SK-N-SH (cell line): ENCODE results near the gene DHX35. TPM values are rescaled to one million over a fixed set of nuclear protein-coding genes. Genes with fewer than 3 reads are reported as not detected.

Source experiments
- CTCF ChIA-PET: fragments of 300-600, 350-600 bp; formaldehyde crosslinking; extraction: SDS; loops from one replicate; lab custom pipeline; 2021; lab: Yijun Ruan, JAX
- POLR2A ChIA-PET: fragments of 350-600 bp; sonication (Branson Sonifier 250); formaldehyde crosslinking; extraction: SDS; loops from one replicate; lab custom pipeline; 2020; ENCODE audit warnings: antibody characterized with exemption, inconsistent platforms; lab: Yijun Ruan, JAX
- DNase-seq: peaks from one replicate; pipeline ENCODE4 v3.0.0; 2012
- H2AFZ ChIP-seq: fragments of 200-600 bp; sonication (generic); 2 replicates; pipeline ENCODE4 v1.8.1; 2016; ENCODE audit warnings: antibody characterized with exemption, mild to moderate bottlenecking, low read depth
- H3F3A ChIP-seq: fragments of 200-600 bp; sonication (generic); replicated peaks from 2 replicates; pipeline ENCODE3; 2016; ENCODE audit warnings: antibody characterized with exemption, mild to moderate bottlenecking; ENCODE audit not compliant: insufficient read depth
- H3K27ac ChIP-seq, 2 experiments: fragments of 200-500 bp in 1 of 2; fragments of 200-600 bp in 1 of 2; sonication (Bioruptor generic) in 1 of 2; sonication (generic), shearing (Covaris generic) in 1 of 2; 2 replicates each; pipeline versions ENCODE4 v1.5.1 to v1.6.1; 2014 to 2016; ENCODE audit warnings: low read depth in 2 of 2, inconsistent platforms in 1 of 2, low read length in 1 of 2, mild to moderate bottlenecking in 1 of 2, mixed read lengths in 1 of 2
- H3K27me3 ChIP-seq: fragments of 200-600 bp; sonication (generic), shearing (Covaris generic); 2 replicates; pipeline ENCODE4 v1.6.1; 2016; ENCODE audit warnings: mixed run types; ENCODE audit not compliant: insufficient read depth
- H3K36me3 ChIP-seq, 2 experiments: fragments of 200-500 bp in 1 of 2; fragments of 200-600 bp in 1 of 2; sonication (Bioruptor generic) in 1 of 2; sonication (generic) in 1 of 2; replicated peaks in 1 of 2; 2 replicates each; pipeline versions ENCODE3 to v1.5.1; 2014 to 2016; ENCODE audit warnings: low read length in 1 of 2, mild to moderate bottlenecking in 1 of 2; ENCODE audit not compliant: insufficient read depth in 2 of 2, control insufficient read depth in 1 of 2
- H3K4me1 ChIP-seq, 2 experiments: fragments of 200-500 bp in 1 of 2; fragments of 200-600 bp in 1 of 2; sonication (Bioruptor generic) in 1 of 2; sonication (generic), shearing (Covaris generic) in 1 of 2; 2 replicates each; pipeline versions ENCODE4 v1.5.1 to v1.6.1; 2014 to 2016; ENCODE audit warnings: low read depth in 1 of 2, low read length in 1 of 2, mixed run types in 1 of 2; ENCODE audit not compliant: insufficient read depth in 2 of 2, control insufficient read depth in 1 of 2
- H3K4me2 ChIP-seq: fragments of 200-600 bp; sonication (generic), shearing (Covaris generic); 2 replicates; pipeline ENCODE4 v1.6.1; 2017; ENCODE audit warnings: mixed run types
- H3K4me3 ChIP-seq, 2 experiments: fragments of 200-500 bp in 1 of 2; fragments of 200-600 bp in 1 of 2; sonication (Bioruptor generic) in 1 of 2; sonication (generic), shearing (Covaris generic) in 1 of 2; 2 replicates each; pipeline versions ENCODE4 v1.5.1 to v1.8.1; 2014 to 2016; ENCODE audit warnings: low read depth in 2 of 2, inconsistent platforms in 1 of 2, low read length in 1 of 2, mild to moderate bottlenecking in 1 of 2, mixed read lengths in 1 of 2, moderate library complexity in 1 of 2
- H3K79me2 ChIP-seq: fragments of 200-600 bp; sonication (generic); 2 replicates; pipeline ENCODE4 v1.8.1; 2017; ENCODE audit warnings: mild to moderate bottlenecking; ENCODE audit not compliant: insufficient read depth
- H3K9ac ChIP-seq: fragments of 200-600 bp; sonication (generic); 2 replicates; pipeline ENCODE4 v1.6.1; 2017; ENCODE audit warnings: mixed run types
- H3K9me2 ChIP-seq: fragments of 200-600 bp; sonication (generic); 2 replicates; pipeline ENCODE4 v1.6.1; 2017; ENCODE audit warnings: mixed run types
- H3K9me3 ChIP-seq: fragments of 200-600 bp; sonication (generic); 2 replicates; pipeline ENCODE4 v1.6.1; 2017; ENCODE audit warnings: mixed run types, mild to moderate bottlenecking, moderate library complexity
- H4K20me1 ChIP-seq: fragments of 200-600 bp; sonication (generic); 2 replicates; pipeline ENCODE4 v1.6.1; 2017; ENCODE audit warnings: mild to moderate bottlenecking, mixed run types; ENCODE audit not compliant: insufficient read depth
- EZH2phosphoT487 ChIP-seq: fragments of 200-600 bp; sonication (generic); IDR thresholded peaks from 2 replicates; pipeline ENCODE4 v1.6.1; 2017; ENCODE audit warnings: low read depth, mixed run types, mild to moderate bottlenecking, antibody characterized with exemption, moderate library complexity, borderline replicate concordance
- FOXM1 ChIP-seq: IDR thresholded peaks from 2 replicates; pipeline ENCODE4 v1.4.0; 2012; ENCODE audit warnings: low read depth, mild to moderate bottlenecking
- GATA2 ChIP-seq: sonication (generic); formaldehyde crosslinking; IDR thresholded peaks from 2 replicates; pipeline ENCODE4 v1.5.0; 2020; ENCODE audit warnings: mild to moderate bottlenecking, missing genetic modification reagents
- JUND ChIP-seq: IDR thresholded peaks from 2 replicates; pipeline ENCODE4 v1.4.0; 2012
- NFIC ChIP-seq: IDR thresholded peaks from 2 replicates; pipeline ENCODE4 v1.4.0; 2012; ENCODE audit warnings: borderline replicate concordance
- RAD21 ChIP-seq: IDR thresholded peaks from 2 replicates; pipeline ENCODE4 v1.6.1; 2012; ENCODE audit warnings: mild to moderate bottlenecking, low read length
- RFX5 ChIP-seq: IDR thresholded peaks from 2 replicates; pipeline ENCODE4 v1.6.1; 2012; ENCODE audit warnings: mild to moderate bottlenecking, improper control_type of control experiment, low read length
- RXRA ChIP-seq: IDR thresholded peaks from 2 replicates; pipeline ENCODE4 v1.4.0; 2012; ENCODE audit warnings: low read depth, mild to moderate bottlenecking, borderline replicate concordance
- SIN3A ChIP-seq: IDR thresholded peaks from 2 replicates; pipeline ENCODE4 v1.6.1; 2012; ENCODE audit warnings: low read depth, mild to moderate bottlenecking, low read length, moderate library complexity, borderline replicate concordance
- SMC3 ChIP-seq: IDR thresholded peaks from 2 replicates; pipeline ENCODE4 v1.6.1; 2012; ENCODE audit warnings: low read depth, low read length, improper control_type of control experiment
- YY1 ChIP-seq: IDR thresholded peaks from 2 replicates; pipeline ENCODE4 v1.4.0; 2012; ENCODE audit warnings: low read depth, mild to moderate bottlenecking
- WGBS: methylation state at CpG from one replicate; pipeline ENCODE4 v1.1.6; 2017; ENCODE audit warnings: low lambda C conversion rate; 5-methylcytosine and 5-hydroxymethylcytosine counted together
- polyA plus RNA-seq, 3 experiments: library from polyadenylated mRNA; depleted of rRNA; stranded (reverse); fragments of >200 nt; gene quantifications; 2 replicates each; pipeline ENCODE4 v1.2.3, GENCODE V29; 2012
- TF ChIP-seq, protein P1 (sequence below): IDR thresholded peaks from 2 replicates; pipeline ENCODE4 v1.4.0; 2012; ENCODE audit warnings: low read depth, borderline replicate concordance
- TF ChIP-seq, protein P2 (sequence below): IDR thresholded peaks from 2 replicates; pipeline ENCODE4; 2012
- TF ChIP-seq, protein P3 (sequence below): IDR thresholded peaks from 2 replicates; pipeline ENCODE4 v1.4.0; 2012; ENCODE audit warnings: low read depth, borderline replicate concordance
- TF ChIP-seq, protein P4 (sequence below): IDR thresholded peaks from 2 replicates; pipeline ENCODE4 v1.6.1; 2012; ENCODE audit warnings: mild to moderate bottlenecking, low read depth, low read length, moderate library complexity
- TF ChIP-seq, protein P5 (sequence below): IDR thresholded peaks from 2 replicates; pipeline ENCODE4 v1.4.0; 2012; ENCODE audit warnings: low read depth
- TF ChIP-seq, protein P6 (sequence below): fragments of 150-350 bp; IDR thresholded peaks from 2 replicates; pipeline ENCODE4 v1.6.1; 2016; ENCODE audit warnings: mild to moderate bottlenecking, low read depth, low read length

Gene DHX35
- polyA plus RNA-seq, 1 of the 3 experiments (the other 2 are of a cell fraction), result 17.1 TPM

DNA sequence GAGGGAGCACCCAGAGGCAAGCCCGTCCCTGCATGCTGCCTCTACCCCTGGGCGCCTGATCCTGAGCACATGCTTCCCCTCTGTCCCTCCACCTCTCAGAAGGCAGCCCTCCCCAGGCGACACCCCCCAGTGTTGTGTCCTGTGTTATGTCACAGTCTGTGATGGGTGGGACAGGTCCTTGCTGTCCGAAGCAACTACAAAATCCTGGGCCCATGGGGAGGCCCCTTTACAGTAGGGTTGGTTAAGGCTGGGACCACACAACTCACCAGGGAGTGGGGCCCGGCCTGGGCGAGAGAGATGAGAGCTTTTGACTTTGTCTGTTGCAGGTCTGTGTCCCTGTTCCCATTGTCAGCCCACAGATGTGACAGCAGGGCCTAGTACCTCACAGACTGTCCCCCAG is 78.0 kb downstream of the DHX35 start:
- no peak for DNase-seq
- WGBS, result 86% methylated on average over 1 of the region's 6 CpGs
- Histone ChIP-seq H3K36me3 (peaks cover 16 to 47% of the 10 kb centered on the region in 2 experiments), H3K79me2 (no peaks in the 10 kb centered on the region), H3K4me1 (peaks cover 13 to 22% of the 10 kb centered on the region in 2 experiments; a peak in 2 of 4 replicates), H3K27ac (no peak overlapping the region; a peak in 1 of 4 replicates), H3K4me3 (no peak overlapping the region), H3K9me2 (no peaks in the 10 kb centered on the region), H3K9me3 (no peaks in the 10 kb centered on the region), H4K20me1 (peaks cover 10% of the 10 kb centered on the region; the same call in 1 of the 2 replicates), H3K4me2 (no peak overlapping the region), H2AFZ (no peak overlapping the region), H3K9ac (no peak overlapping the region), H3K27me3 (no peaks in the 10 kb centered on the region), H3F3A (peaks cover 14% of the 10 kb centered on the region)
- TF ChIP-seq RXRA, result no peak
- no peak for TF ChIP-seq SIN3A
- TF ChIP-seq RAD21, result no peak
- no peak for TF ChIP-seq FOXM1
- TF ChIP-seq RFX5, result no peak
- no peak for TF ChIP-seq YY1
- TF ChIP-seq, protein P1, sequence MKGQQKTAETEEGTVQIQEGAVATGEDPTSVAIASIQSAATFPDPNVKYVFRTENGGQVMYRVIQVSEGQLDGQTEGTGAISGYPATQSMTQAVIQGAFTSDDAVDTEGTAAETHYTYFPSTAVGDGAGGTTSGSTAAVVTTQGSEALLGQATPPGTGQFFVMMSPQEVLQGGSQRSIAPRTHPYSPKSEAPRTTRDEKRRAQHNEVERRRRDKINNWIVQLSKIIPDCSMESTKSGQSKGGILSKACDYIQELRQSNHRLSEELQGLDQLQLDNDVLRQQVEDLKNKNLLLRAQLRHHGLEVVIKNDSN, result no peak
- TF ChIP-seq, protein P2, sequence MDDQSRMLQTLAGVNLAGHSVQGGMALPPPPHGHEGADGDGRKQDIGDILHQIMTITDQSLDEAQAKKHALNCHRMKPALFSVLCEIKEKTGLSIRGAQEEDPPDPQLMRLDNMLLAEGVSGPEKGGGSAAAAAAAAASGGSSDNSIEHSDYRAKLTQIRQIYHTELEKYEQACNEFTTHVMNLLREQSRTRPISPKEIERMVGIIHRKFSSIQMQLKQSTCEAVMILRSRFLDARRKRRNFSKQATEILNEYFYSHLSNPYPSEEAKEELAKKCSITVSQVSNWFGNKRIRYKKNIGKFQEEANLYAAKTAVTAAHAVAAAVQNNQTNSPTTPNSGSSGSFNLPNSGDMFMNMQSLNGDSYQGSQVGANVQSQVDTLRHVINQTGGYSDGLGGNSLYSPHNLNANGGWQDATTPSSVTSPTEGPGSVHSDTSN, result no peak
- TF ChIP-seq, protein P3, sequence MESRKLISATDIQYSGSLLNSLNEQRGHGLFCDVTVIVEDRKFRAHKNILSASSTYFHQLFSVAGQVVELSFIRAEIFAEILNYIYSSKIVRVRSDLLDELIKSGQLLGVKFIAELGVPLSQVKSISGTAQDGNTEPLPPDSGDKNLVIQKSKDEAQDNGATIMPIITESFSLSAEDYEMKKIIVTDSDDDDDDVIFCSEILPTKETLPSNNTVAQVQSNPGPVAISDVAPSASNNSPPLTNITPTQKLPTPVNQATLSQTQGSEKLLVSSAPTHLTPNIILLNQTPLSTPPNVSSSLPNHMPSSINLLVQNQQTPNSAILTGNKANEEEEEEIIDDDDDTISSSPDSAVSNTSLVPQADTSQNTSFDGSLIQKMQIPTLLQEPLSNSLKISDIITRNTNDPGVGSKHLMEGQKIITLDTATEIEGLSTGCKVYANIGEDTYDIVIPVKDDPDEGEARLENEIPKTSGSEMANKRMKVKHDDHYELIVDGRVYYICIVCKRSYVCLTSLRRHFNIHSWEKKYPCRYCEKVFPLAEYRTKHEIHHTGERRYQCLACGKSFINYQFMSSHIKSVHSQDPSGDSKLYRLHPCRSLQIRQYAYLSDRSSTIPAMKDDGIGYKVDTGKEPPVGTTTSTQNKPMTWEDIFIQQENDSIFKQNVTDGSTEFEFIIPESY, result no peak
- TF ChIP-seq SMC3, result no peak
- TF ChIP-seq EZH2phosphoT487, result no peak
- TF ChIP-seq, protein P4, sequence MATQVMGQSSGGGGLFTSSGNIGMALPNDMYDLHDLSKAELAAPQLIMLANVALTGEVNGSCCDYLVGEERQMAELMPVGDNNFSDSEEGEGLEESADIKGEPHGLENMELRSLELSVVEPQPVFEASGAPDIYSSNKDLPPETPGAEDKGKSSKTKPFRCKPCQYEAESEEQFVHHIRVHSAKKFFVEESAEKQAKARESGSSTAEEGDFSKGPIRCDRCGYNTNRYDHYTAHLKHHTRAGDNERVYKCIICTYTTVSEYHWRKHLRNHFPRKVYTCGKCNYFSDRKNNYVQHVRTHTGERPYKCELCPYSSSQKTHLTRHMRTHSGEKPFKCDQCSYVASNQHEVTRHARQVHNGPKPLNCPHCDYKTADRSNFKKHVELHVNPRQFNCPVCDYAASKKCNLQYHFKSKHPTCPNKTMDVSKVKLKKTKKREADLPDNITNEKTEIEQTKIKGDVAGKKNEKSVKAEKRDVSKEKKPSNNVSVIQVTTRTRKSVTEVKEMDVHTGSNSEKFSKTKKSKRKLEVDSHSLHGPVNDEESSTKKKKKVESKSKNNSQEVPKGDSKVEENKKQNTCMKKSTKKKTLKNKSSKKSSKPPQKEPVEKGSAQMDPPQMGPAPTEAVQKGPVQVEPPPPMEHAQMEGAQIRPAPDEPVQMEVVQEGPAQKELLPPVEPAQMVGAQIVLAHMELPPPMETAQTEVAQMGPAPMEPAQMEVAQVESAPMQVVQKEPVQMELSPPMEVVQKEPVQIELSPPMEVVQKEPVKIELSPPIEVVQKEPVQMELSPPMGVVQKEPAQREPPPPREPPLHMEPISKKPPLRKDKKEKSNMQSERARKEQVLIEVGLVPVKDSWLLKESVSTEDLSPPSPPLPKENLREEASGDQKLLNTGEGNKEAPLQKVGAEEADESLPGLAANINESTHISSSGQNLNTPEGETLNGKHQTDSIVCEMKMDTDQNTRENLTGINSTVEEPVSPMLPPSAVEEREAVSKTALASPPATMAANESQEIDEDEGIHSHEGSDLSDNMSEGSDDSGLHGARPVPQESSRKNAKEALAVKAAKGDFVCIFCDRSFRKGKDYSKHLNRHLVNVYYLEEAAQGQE, result no peak
- no peak for TF ChIP-seq NFIC
- TF ChIP-seq, protein P5, sequence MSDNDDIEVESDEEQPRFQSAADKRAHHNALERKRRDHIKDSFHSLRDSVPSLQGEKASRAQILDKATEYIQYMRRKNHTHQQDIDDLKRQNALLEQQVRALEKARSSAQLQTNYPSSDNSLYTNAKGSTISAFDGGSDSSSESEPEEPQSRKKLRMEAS, result no peak
- TF ChIP-seq JUND, result no peak
- TF ChIP-seq, protein P6, sequence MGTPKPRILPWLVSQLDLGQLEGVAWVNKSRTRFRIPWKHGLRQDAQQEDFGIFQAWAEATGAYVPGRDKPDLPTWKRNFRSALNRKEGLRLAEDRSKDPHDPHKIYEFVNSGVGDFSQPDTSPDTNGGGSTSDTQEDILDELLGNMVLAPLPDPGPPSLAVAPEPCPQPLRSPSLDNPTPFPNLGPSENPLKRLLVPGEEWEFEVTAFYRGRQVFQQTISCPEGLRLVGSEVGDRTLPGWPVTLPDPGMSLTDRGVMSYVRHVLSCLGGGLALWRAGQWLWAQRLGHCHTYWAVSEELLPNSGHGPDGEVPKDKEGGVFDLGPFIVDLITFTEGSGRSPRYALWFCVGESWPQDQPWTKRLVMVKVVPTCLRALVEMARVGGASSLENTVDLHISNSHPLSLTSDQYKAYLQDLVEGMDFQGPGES, result no peak
- no peak for TF ChIP-seq GATA2 (CRISPR knock-in tag)
- POLR2A ChIA-PET, result no interaction called here
- CTCF ChIA-PET, result interaction anchor here (0.7 to 6.4 kb wide), 6 partner anchors 10 to 118 kb away, joined by 3 to 84 read pairs (median 5); partner anchors contain the start of genes DHX35 and FAM83D
